Adrenal gland (tissue), 12 donors: ENCODE data around the gene ACTN1. TPM values are rescaled to one million over a fixed set of nuclear protein-coding genes. Genes with fewer than 3 reads are reported as not detected.

ENCODE experiments used
- DNase-seq, 7 donors: peaks; one replicate each; pipeline ENCODE4 v3.0.0-alpha.2; 2019 to 2020
- H3K27ac ChIP-seq, 5 donors: fragments of 200-600 bp; sonication (generic) in 4 of 5; 1 replicate in 3 of 5; 2 replicates in 2 of 5; pipeline versions ENCODE4 v1.5.1 to v1.8.0; 2016 to 2020; ENCODE audit warnings: mild to moderate bottlenecking in 1 of 5
- H3K27me3 ChIP-seq: fragments of 200-600 bp; 2 replicates; pipeline ENCODE4 v1.8.0; 2021
- H3K36me3 ChIP-seq, 2 donors: fragments of 200-600 bp; replicated peaks in 1 of 2; 1 replicate in 1 of 2; 2 replicates in 1 of 2; pipeline versions ENCODE4 v1.5.1 to v1.8.0; 2018 to 2022
- H3K4me1 ChIP-seq, 2 donors: fragments of 200-600 bp; replicated peaks in 1 of 2; 1 replicate in 1 of 2; 2 replicates in 1 of 2; pipeline versions ENCODE4 v1.5.1 to v1.8.0; 2018 to 2021
- H3K4me3 ChIP-seq, 4 donors: fragments of 200-600 bp; sonication (generic) in 3 of 4; one replicate each; pipeline ENCODE4 v1.5.1; 2016 to 2018
- H3K9me3 ChIP-seq, 3 donors: fragments of 200-600 bp; sonication (generic) in 1 of 3; replicated peaks in 1 of 3; 1 replicate in 2 of 3; 2 replicates in 1 of 3; pipeline versions ENCODE4 v1.5.1 to v1.8.0; 2016 to 2021
- CTCF ChIP-seq, 6 experiments: fragments of 450-650 bp in 4 of 6; fragments of 200-600 bp in 2 of 6; sonication (generic) in 1 of 6; IDR thresholded peaks; 1 replicate in 5 of 6; 2 replicates in 1 of 6; pipeline versions ENCODE4 v1.5.1 to v1.8.0; 2016 to 2021; ENCODE audit warnings: antibody characterized with exemption in 6 of 6, mild to moderate bottlenecking in 2 of 6, moderate library complexity in 1 of 6
- POLR2A ChIP-seq, 2 donors: fragments of 450-650 bp; IDR thresholded peaks; one replicate each; pipeline ENCODE4 v1.6.1; 2017; ENCODE audit warnings: antibody characterized with exemption in 2 of 2, mild to moderate bottlenecking in 2 of 2, moderate library complexity in 1 of 2
- WGBS, 4 donors: extraction: QIAGEN DNeasy Blood & Tissue Kit in 2 of 4; methylation state at CpG; one replicate each; pipeline versions ENCODE4 v1.1.5 to v1.1.7; 2013 to 2017; 5-methylcytosine and 5-hydroxymethylcytosine counted together
- intact Hi-C, 2 donors: fragments of 100-400 bp; cut with DNase I; formaldehyde crosslinking; loops; one replicate each; pipeline versions ENCODE4 v1.14.1 to v1.15.0; 2022 to 2023
- polyA plus RNA-seq, 3 donors: library from polyadenylated mRNA; stranded (reverse); fragments of 200-250 nt in 2 of 3; fragments of 350-450 nt in 1 of 3; fragmentation: Illumina TruSeq in 1 of 3; extraction: RNeasy Lipid Tissue Mini Kit (QIAGEN cat#74804) in 1 of 3; gene quantifications; one replicate each; pipeline ENCODE4 v1.2.3, GENCODE V29; 2013 to 2014
- total RNA-seq, 9 donors: library from RNA; depleted of rRNA in 4 of 9; stranded (reverse); fragments of >200 nt in 4 of 9; fragments of 120-200 nt in 1 of 9; fragmentation: NEBNext Ultra II Directional in 1 of 9; extraction: Animal tissue kit (Norgen Biotek cat#: 25700) in 1 of 9; gene quantifications; one replicate each; pipeline versions ENCODE4 v1.1.0 to v1.2.4, GENCODE V29; 2013 to 2023
- donor health status: healthy with polysubstance abuse.
- donor health status: Bipolar disorder and iron deficiency.
- donor health status: DM: yes; HTN: yes; CAD: no.
- donor health status: DM: no; HTN: no; CAD: no.
- donor health status: DM: no; HTN: no; CAD: no.
- donor health status: DM: yes; HTN: yes; CAD: no.

ACTN1 gene
- total and polyA plus RNA-seq, 12 donors: 11.6 to 180 (median 74.3) TPM

- WGBS, 4 donors: 85 to 98% (median 89%) methylated on average over 5 of the region's 5 CpGs
- intact Hi-C loops: no loop called here
- no peak overlapping the region for H3K27ac ChIP-seq
Observed at GRCh38 chr14:68932686-68933085, 46.4 kb downstream of the ACTN1 start.

GRCh38 chr14:68932231-68932630 is 46.9 kb downstream of the ACTN1 start:
- intact Hi-C loops: no loop called here
- no peak overlapping the region for H3K4me3 ChIP-seq
- H3K4me1 ChIP-seq: peaks cover 0 to 42% of the 10 kb centered on the region in 2 donors
- no peak overlapping the region for H3K27ac ChIP-seq
- H3K36me3 ChIP-seq: no peaks in the 10 kb centered on the region
- WGBS, 4 donors: 81 to 92% (median 87%) methylated on average over 4 of the region's 4 CpGs
- DNase-seq: no peak
- H3K27me3 ChIP-seq: no peaks in the 10 kb centered on the region
- no peaks in the 10 kb centered on the region for H3K9me3 ChIP-seq
- TF ChIP-seq CTCF (IDR thresholded peaks at IDR 0.05) (no peak), POLR2A (IDR thresholded peaks at IDR 0.05) (no peak)

More at GRCh38 chr14:68932686-68933085, 46.4 kb downstream of the ACTN1 start:
- no peaks in the 10 kb centered on the region for H3K36me3 ChIP-seq
- TF ChIP-seq POLR2A (IDR thresholded peaks at IDR 0.05) (no peak), CTCF (IDR thresholded peaks at IDR 0.05) (no peak)
- H3K9me3 ChIP-seq: no peaks in the 10 kb centered on the region
- H3K4me3 ChIP-seq: no peak overlapping the region
- H3K27me3 ChIP-seq: no peaks in the 10 kb centered on the region
- DNase-seq: no peak
- H3K4me1 ChIP-seq: peaks cover 0 to 42% of the 10 kb centered on the region in 2 donors

- peaks cover 0 to under 1% (median 0%) of the 10 kb centered on the region in 3 donors for H3K9me3 ChIP-seq
- no peak overlapping the region for H3K4me3 ChIP-seq
- H3K27me3 ChIP-seq: no peaks in the 10 kb centered on the region
- no peak for DNase-seq
- intact Hi-C loops: no loop called here
- H3K27ac ChIP-seq: no peak overlapping the region
- TF ChIP-seq POLR2A (IDR thresholded peaks at IDR 0.05) (no peak), CTCF (IDR thresholded peaks at IDR 0.05) (no peak)
- no peaks in the 10 kb centered on the region for H3K36me3 ChIP-seq
- WGBS, 4 donors: 82 to 87% (median 84%) methylated on average over 5 of the region's 5 CpGs
- peaks cover 0 to 35% of the 10 kb centered on the region in 2 donors for H3K4me1 ChIP-seq
Observed at GRCh38 chr14:68931474-68932051, 47.5 kb downstream of the ACTN1 start.

DNA sequence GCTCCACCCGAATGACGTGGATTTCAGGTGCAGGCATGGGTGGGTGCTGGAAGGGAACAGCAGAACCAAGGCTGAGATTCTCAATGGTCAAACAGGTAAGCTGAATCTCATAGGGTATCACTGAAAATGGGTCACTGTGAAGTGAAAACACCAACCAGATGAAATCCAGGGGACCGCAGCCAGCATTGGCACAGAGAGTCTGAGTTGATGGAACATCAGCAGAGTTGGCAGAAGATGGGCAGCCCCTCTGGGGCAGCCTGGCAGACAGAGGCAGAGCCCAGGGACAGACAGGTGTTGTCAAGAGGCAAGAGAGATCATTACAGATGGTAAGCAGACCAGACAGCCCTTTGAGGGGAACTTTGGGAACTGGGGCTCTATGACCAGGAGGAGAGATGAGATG is 48.0 kb downstream of the ACTN1 start:
- WGBS, 4 donors: 88 to 95% (median 91%) methylated on average over 3 of the region's 3 CpGs
- H3K4me3 ChIP-seq: no peak overlapping the region
- H3K9me3 ChIP-seq: peaks cover 0 to 5% (median 0%) of the 10 kb centered on the region in 3 donors
- TF ChIP-seq POLR2A (IDR thresholded peaks at IDR 0.05) (no peak), CTCF (IDR thresholded peaks at IDR 0.05) (no peak)
- peaks cover 0 to 30% of the 10 kb centered on the region in 2 donors for H3K4me1 ChIP-seq
- no peaks in the 10 kb centered on the region for H3K36me3 ChIP-seq
- intact Hi-C loops: no loop called here
- no peaks in the 10 kb centered on the region for H3K27me3 ChIP-seq
- DNase-seq: no peak
- no peak overlapping the region for H3K27ac ChIP-seq
